Muscle layer of colon (tissue), 2 donors: ENCODE results near the gene PNPLA6.
A peak's percentile ranks its signal among the peaks of the same experiment; 100 is the strongest.

ENCODE experiments used
- H3K27ac ChIP-seq: one replicate; pipeline ENCODE4 v1.7.0; 2013; ENCODE audit warnings: low read depth, mild to moderate bottlenecking, low read length, moderate library complexity
- H3K27me3 ChIP-seq, 2 donors: one replicate each; pipeline ENCODE4 v1.7.0; 2013; ENCODE audit warnings: low read length in 2 of 2, mild to moderate bottlenecking in 2 of 2; ENCODE audit not compliant: insufficient read depth in 2 of 2, control insufficient read depth in 1 of 2
- H3K36me3 ChIP-seq: one replicate; pipeline ENCODE4 v1.7.0; 2013; ENCODE audit warnings: mild to moderate bottlenecking, low read length; ENCODE audit not compliant: insufficient read depth
- H3K4me1 ChIP-seq: one replicate; pipeline ENCODE4 v1.7.0; 2013; ENCODE audit warnings: mild to moderate bottlenecking, low read length; ENCODE audit not compliant: insufficient read depth
- H3K4me3 ChIP-seq, 2 donors: one replicate each; pipeline ENCODE4 v1.7.0; 2013; ENCODE audit warnings: low read length in 2 of 2, low read depth in 1 of 2, mild to moderate bottlenecking in 1 of 2, moderate library complexity in 1 of 2
- H3K9ac ChIP-seq: one replicate; pipeline ENCODE4 v1.7.0; 2013; ENCODE audit warnings: low read length
- H3K9me3 ChIP-seq: one replicate; pipeline ENCODE4 v1.7.0; 2013; ENCODE audit warnings: mild to moderate bottlenecking, low read length
- donor health status: abdominal sarcoma.
- donor health status: Adenocarcinoma of cecum.

The PNPLA6 gene

DNA sequence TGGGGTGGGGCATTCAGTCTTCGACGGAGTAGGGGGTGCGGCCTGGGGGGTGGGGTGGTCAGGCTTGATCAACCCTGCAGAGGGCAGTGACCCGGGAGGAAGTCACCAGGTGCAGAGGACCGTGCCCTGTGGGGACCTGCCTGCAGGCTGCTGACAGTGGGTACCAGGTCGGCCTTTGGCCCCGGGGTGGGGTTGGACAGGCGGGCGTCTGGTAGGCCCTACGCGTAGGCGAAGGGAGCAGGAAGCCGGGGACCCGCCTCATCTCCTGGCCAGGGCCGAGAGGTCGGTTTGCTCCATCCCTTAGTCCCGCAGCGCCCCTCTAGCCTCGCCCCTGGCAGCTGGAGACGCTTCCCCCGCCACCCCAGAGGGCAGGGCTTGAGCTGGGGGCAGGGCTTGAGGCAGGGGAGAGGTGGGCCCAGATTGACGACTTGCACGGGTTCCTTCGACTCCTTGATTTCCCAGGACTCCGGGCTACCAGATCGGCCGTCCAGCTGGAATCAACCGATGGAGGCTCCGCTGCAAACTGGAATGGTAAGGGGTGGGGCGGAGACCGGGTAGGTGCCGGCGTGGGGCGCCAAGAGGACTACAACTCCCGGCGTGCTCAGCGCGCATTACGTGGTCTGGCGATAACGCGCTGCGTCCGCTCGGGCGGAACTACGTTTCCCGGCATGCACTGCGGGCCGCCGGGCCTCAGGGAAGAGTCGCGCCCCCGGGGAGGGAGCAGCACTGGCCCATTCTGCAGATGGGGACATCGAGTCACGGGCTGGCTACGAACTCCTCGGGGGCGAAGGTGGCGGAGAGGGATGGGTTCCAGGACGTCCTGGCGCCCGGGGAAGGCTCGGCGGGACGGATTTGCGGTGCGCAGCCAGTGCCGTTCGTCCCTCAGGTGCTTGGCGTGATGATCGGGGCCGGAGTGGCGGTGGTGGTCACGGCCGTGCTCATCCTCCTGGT, at the start of gene PNPLA6:
TSS of gene PNPLA6 (plus strand) at position 671 of the 951 bp plus-strand sequence. CDS start at position 743, 72 bp downstream.
- Histone ChIP-seq H3K9ac (peak within 1 kb of the TSS; percentile 76), H3K27ac (peak within 1 kb of the TSS; percentile 94), H3K9me3 (no peaks in the 10 kb centered on the region), H3K4me3 (peak within 1 kb of the TSS; percentile 92 to 94), H3K4me1 (peaks cover 9% of the 10 kb centered on the region), H3K36me3 (peaks cover 22% of the 10 kb centered on the region), H3K27me3 (no peaks in the 10 kb centered on the region)

- Histone ChIP-seq H3K4me1 (peaks cover 5% of the 10 kb centered on the region), H3K27me3 (no peaks in the 10 kb centered on the region), H3K27ac (no peak overlapping the region), H3K4me3 (no peak overlapping the region), H3K36me3 (no peaks in the 10 kb centered on the region), H3K9ac (no peak overlapping the region), H3K9me3 (no peaks in the 10 kb centered on the region)
These were observed 48.6 kb upstream of the PNPLA6 start for GRCh38 chr19:7486923-7487322.

DNA sequence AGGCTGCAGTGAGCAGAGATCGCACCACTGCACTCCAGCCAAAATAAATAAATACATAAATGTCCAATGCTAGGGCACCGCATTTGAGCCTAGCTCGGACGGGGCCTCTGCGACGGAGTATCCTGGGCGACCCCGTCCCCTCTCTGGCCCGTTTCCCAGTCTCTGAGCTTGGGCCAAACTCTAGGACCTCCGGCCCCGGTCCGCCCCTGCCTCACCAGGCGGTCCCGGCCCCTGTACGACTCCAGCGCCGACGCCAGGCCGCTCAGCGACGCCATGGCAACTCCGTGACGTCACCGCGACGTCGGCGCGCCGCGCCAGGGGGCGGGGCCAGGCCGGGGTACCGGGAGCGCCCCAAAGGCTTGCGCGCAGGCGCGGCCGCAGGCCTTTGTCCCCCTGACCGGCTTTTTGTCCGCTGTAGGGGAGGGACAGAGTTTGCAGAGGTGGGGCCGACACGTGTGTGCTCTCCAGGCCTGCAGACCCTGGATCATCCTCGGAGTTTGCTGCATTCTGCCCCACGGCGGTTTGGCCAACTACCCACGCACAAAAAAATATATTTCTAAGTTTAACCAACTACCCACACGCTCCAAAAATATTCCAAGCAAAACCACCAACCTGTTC, 46.7 kb upstream of the PNPLA6 start, which contains the start of gene PEX11G:
TSS of gene PEX11G (minus strand) at position 300 of the 618 bp plus-strand sequence. CDS start at position 275, 25 bp downstream.
- Histone ChIP-seq H3K4me1 (peaks cover 5% of the 10 kb centered on the region), H3K9me3 (no peaks in the 10 kb centered on the region), H3K27me3 (no peaks in the 10 kb centered on the region), H3K36me3 (no peaks in the 10 kb centered on the region), H3K9ac (peak within 1 kb of the TSS; percentile 76), H3K27ac (peak within 1 kb of the TSS; percentile 84), H3K4me3 (peak within 1 kb of the TSS; percentile 73 to 78)

DNA sequence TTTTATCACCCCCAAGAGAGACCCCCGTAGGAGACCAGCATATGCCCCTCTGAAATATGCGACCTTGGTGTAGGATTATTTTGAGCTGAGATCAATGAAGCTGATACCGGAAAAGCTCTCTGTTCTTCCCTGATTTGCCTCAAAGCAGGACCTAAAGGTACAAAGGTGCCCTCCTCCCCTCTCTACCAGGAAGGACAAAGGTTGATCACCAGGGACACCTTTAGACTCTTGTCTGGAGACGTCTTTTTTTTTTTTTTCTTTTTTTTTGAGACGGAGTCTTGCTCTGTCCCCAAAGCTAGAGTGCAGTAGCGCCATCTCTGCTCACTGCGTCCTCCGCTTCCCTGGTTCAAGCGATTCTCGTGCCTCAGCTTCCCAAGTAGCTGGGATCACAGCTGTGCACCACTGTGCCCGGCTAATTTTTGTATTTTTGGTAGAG, 45.9 kb upstream of the PNPLA6 start:
- Histone ChIP-seq H3K4me3 (peak overlapping the region in 1 of 2 donors; percentile 78), H3K27ac (no peak overlapping the region), H3K4me1 (peaks cover 5% of the 10 kb centered on the region), H3K9ac (no peak overlapping the region), H3K9me3 (no peaks in the 10 kb centered on the region), H3K27me3 (no peaks in the 10 kb centered on the region), H3K36me3 (no peaks in the 10 kb centered on the region)

GRCh38 chr19:7492142-7492541, 43.4 kb upstream of the PNPLA6 start:
- Histone ChIP-seq H3K9me3 (no peaks in the 10 kb centered on the region), H3K27ac (no peak overlapping the region), H3K9ac (no peak overlapping the region), H3K4me3 (no peak overlapping the region), H3K27me3 (no peaks in the 10 kb centered on the region), H3K4me1 (peaks cover 5% of the 10 kb centered on the region), H3K36me3 (no peaks in the 10 kb centered on the region)

DNA sequence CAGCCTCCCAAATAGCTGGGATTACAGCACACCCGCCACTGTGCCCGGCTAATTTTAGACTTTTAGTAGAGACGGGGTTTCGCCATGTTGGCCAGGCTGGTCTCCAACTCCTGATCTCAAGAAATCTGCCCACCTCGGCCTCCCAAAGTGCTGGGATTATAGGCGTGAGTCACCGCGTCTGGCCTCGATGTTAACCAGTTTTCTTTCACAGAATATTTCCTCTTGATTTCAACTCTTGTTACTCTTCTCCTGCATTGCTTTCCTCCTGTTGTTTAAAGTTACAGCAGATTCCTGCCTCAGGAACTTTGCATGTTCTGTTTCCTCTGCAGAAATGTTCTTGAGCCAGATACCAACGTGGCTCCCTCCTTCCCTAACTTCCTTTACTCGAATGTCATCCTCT, 43.0 kb upstream of the PNPLA6 start:
- Histone ChIP-seq H3K4me1 (peaks cover 5% of the 10 kb centered on the region), H3K9me3 (no peaks in the 10 kb centered on the region), H3K27me3 (no peaks in the 10 kb centered on the region), H3K27ac (no peak overlapping the region), H3K4me3 (no peak overlapping the region), H3K9ac (no peak overlapping the region), H3K36me3 (no peaks in the 10 kb centered on the region)

DNA sequence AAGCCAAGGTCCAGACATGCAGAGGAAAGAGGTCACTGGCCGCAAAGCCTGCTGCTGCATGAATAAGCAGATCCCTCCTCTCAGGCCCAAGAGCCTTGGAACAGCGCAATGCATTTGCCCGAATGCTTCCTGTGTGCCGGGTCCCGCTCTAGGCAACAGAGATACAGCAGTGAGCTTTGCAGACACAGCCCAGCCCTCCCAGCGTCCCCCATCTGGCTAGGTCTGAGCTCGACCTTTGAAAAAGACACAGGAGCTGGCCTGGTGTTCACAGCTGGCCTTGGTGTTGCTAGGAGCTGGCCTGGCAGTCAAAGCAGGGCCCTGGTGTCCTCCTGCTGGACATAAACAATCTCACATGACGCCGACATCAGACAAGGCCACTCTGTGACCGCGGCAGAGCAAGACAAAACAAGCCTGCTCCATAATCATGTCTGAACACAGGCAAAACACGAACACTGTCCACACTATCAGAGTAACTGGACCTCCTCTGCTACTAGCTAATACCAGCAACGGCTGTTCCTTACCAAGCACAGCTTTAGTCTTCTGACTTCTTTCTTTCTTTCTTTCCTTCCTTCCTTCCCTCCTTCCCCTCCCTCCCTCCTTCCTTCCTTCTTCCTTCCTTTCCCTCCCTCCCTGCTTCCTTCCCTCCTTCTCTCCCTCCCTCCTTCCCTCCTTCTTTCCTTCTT, 41.0 kb upstream of the PNPLA6 start:
- Histone ChIP-seq H3K4me3 (no peak overlapping the region), H3K27ac (no peak overlapping the region), H3K9ac (no peak overlapping the region)

DNA sequence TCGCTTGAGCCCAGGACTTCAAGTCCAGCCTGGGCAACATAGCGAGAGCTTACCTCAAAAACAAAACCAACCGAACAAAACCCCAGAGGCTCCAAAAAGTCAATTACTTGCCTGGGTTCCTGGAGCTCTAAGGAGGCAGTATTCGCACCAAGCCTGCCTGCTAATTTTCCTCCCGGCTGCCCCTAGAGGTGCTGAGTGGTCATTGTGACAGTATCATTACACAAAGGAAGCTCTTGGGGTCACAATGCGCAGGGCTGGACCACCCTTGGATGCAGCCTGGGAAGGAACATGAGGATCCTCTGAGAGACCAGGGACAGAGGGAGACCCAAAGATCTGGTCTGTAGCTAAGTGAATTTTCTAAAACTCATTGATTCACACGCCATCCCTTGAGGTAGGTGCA, 38.2 kb upstream of the PNPLA6 start:
- H3K27me3 ChIP-seq: peaks cover 2 to 11% of the 10 kb centered on the region in 2 donors
- H3K36me3 ChIP-seq: no peaks in the 10 kb centered on the region
- no peak overlapping the region for H3K4me3 ChIP-seq
- H3K9ac ChIP-seq: no peak overlapping the region
- no peaks in the 10 kb centered on the region for H3K4me1 ChIP-seq
- H3K27ac ChIP-seq: no peak overlapping the region
- H3K9me3 ChIP-seq: no peaks in the 10 kb centered on the region

More for the DNA sequence above, 41.0 kb upstream of the PNPLA6 start:
- no peaks in the 10 kb centered on the region for H3K9me3 ChIP-seq
- no peaks in the 10 kb centered on the region for H3K4me1 ChIP-seq
- H3K36me3 ChIP-seq: no peaks in the 10 kb centered on the region
- no peaks in the 10 kb centered on the region for H3K27me3 ChIP-seq

DNA sequence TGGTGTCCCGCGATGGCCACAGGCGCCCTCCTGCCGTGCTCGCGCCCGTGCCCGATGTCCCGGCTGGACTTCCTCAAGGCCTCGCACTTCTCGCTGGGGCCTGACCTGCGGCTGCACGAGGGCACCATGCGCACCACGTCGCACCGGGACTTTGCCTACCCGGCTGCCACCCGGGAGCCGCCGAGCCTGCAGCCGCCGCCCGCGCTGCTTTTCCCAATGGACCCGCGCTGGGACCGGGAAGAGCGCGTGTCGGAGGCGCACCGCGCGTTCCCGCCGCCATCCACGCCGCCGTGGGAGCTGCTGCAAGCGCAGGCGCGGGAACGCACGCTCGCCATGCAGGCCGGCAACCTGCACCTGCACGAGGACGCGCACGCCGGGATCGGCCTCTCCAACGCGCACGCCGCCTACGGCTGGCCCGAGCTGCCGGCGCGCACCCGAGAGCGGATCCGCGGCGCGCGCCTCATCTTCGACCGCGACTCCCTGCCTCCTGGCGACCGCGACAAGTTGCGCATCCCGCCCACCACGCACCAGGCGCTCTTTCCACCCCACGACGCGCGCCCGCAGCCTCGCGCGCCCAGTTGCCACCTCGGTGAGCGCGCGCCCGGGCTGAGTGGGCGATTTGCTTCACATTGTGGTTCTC, 34.6 kb upstream of the PNPLA6 start:
- no peaks in the 10 kb centered on the region for H3K36me3 ChIP-seq
- H3K9me3 ChIP-seq: no peaks in the 10 kb centered on the region
- H3K4me1 ChIP-seq: peaks cover 5% of the 10 kb centered on the region
- peaks cover 6 to 33% of the 10 kb centered on the region in 2 donors for H3K27me3 ChIP-seq
- H3K4me3 ChIP-seq: peak overlapping the region; percentile 14 to 48
- no peak overlapping the region for H3K9ac ChIP-seq
- no peak overlapping the region for H3K27ac ChIP-seq

- H3K4me1 ChIP-seq: peaks cover 5% of the 10 kb centered on the region
- no peak overlapping the region for H3K4me3 ChIP-seq
- no peak overlapping the region for H3K9ac ChIP-seq
- H3K27me3 ChIP-seq: peaks cover 6 to 38% of the 10 kb centered on the region in 2 donors
- H3K36me3 ChIP-seq: no peaks in the 10 kb centered on the region
- no peaks in the 10 kb centered on the region for H3K9me3 ChIP-seq
- H3K27ac ChIP-seq: no peak overlapping the region
These were observed 33.0 kb upstream of the PNPLA6 start for GRCh38 chr19:7502552-7502951.

DNA sequence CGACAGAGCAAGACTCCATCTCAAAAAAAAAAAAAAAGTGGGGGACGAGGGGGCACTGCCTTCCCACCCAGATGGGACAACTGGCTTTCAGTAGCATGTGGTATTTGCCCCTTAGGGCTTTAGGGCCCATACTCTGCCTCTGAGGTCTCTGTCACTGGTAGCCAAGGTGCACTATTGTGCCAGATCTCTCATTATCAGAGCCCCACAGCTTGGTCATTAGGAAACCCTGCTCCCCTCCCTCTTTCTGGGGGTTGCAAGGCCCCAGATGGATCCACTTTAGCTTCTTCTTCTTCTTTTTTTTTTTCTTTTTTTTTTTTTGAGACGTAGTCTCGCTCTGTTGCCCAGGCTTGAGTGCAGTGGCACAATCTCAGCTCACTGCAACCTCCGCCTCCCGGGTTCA, 30.8 kb upstream of the PNPLA6 start:
- H3K4me1 ChIP-seq: peaks cover 5% of the 10 kb centered on the region
- no peak overlapping the region for H3K9ac ChIP-seq
- H3K9me3 ChIP-seq: no peaks in the 10 kb centered on the region
- no peaks in the 10 kb centered on the region for H3K36me3 ChIP-seq
- H3K27ac ChIP-seq: no peak overlapping the region
- H3K27me3 ChIP-seq: peaks cover 6 to 38% of the 10 kb centered on the region in 2 donors
- H3K4me3 ChIP-seq: no peak overlapping the region
